Mesenchymal stem cell (in vitro differentiated cells and primary cell): ENCODE results near the gene AZU1.

Experiments
- DNase-seq: peaks from one replicate; pipeline ENCODE4 v3.0.0-alpha.2; 2013
- H2AFZ ChIP-seq: one replicate; pipeline ENCODE4 v1.6.1; 2013; ENCODE audit warnings: low read depth, mild to moderate bottlenecking, control low read depth, inconsistent platforms, low read length, moderate library complexity
- H2AK5ac ChIP-seq: 2 replicates; pipeline ENCODE4 v1.6.1; 2013; ENCODE audit warnings: low read length, moderate library complexity, mild to moderate bottlenecking, inconsistent platforms; ENCODE audit not compliant: severe bottlenecking
- H2BK120ac ChIP-seq: one replicate; pipeline ENCODE4 v1.6.1; 2013; ENCODE audit warnings: low read depth, mild to moderate bottlenecking, inconsistent platforms, low read length, moderate library complexity
- H2BK12ac ChIP-seq, 2 experiments: one replicate each; pipeline ENCODE4 v1.6.1; 2013; ENCODE audit warnings: inconsistent platforms in 2 of 2, low read length in 2 of 2, mild to moderate bottlenecking in 2 of 2, moderate library complexity in 2 of 2, control low read depth in 1 of 2
- H2BK15ac ChIP-seq: one replicate; pipeline ENCODE4 v1.6.1; 2013; ENCODE audit warnings: mild to moderate bottlenecking, low read depth, inconsistent platforms; ENCODE audit not compliant: poor library complexity, severe bottlenecking
- H2BK5ac ChIP-seq: 2 replicates; pipeline ENCODE4 v1.6.1; 2013; ENCODE audit warnings: low read depth, mild to moderate bottlenecking, low read length, control low read depth, inconsistent platforms; ENCODE audit not compliant: poor library complexity, severe bottlenecking
- H3K14ac ChIP-seq, 2 experiments: one replicate each; pipeline ENCODE4 v1.6.1; 2013; ENCODE audit warnings: inconsistent platforms in 2 of 2, low read length in 2 of 2, control low read depth in 1 of 2, mild to moderate bottlenecking in 1 of 2, moderate library complexity in 1 of 2
- H3K18ac ChIP-seq, 2 experiments: one replicate each; pipeline ENCODE4 v1.6.1; 2013; ENCODE audit warnings: inconsistent platforms in 2 of 2, low read length in 2 of 2, control low read depth in 1 of 2, low read depth in 1 of 2, mild to moderate bottlenecking in 1 of 2
- H3K23ac ChIP-seq, 2 experiments: one replicate each; pipeline ENCODE4 v1.6.1; 2013; ENCODE audit warnings: inconsistent platforms in 2 of 2, low read length in 2 of 2, mild to moderate bottlenecking in 2 of 2, moderate library complexity in 2 of 2, control low read depth in 1 of 2
- H3K27ac ChIP-seq: 2 replicates; pipeline ENCODE4 v1.5.1; 2013; ENCODE audit warnings: mild to moderate bottlenecking, moderate library complexity, low read length, control low read depth, inconsistent platforms; ENCODE audit not compliant: poor library complexity, severe bottlenecking
- H3K27me3 ChIP-seq, 2 experiments: 2 replicates each; pipeline versions ENCODE4 v1.6.1 to v1.7.0; 2013; ENCODE audit warnings: low read length in 2 of 2, mild to moderate bottlenecking in 2 of 2, moderate library complexity in 2 of 2, control low read depth in 1 of 2, inconsistent platforms in 1 of 2; ENCODE audit not compliant: control insufficient read depth in 1 of 2, insufficient read depth in 1 of 2
- H3K36me3 ChIP-seq, 2 experiments: 2 replicates each; pipeline versions ENCODE4 v1.6.1 to v1.7.0; 2013; ENCODE audit warnings: low read length in 2 of 2, control low read depth in 1 of 2, inconsistent platforms in 1 of 2, low read depth in 1 of 2, mild to moderate bottlenecking in 1 of 2; ENCODE audit not compliant: insufficient read depth in 2 of 2, control insufficient read depth in 1 of 2
- H3K4ac ChIP-seq, 2 experiments: one replicate each; pipeline ENCODE4 v1.6.1; 2013; ENCODE audit warnings: inconsistent platforms in 2 of 2, low read length in 2 of 2, mild to moderate bottlenecking in 2 of 2, moderate library complexity in 2 of 2, control low read depth in 1 of 2, low read depth in 1 of 2
- H3K4me1 ChIP-seq: 2 replicates; pipeline ENCODE4 v1.6.1; 2013; ENCODE audit warnings: low read depth, low read length, control low read depth; ENCODE audit not compliant: control insufficient read depth, insufficient read depth
- H3K4me2 ChIP-seq: 2 replicates; pipeline ENCODE4 v1.6.1; 2013; ENCODE audit warnings: low read length, mild to moderate bottlenecking, inconsistent platforms; ENCODE audit not compliant: poor library complexity, severe bottlenecking
- H3K4me3 ChIP-seq, 2 experiments: 2 replicates each; pipeline versions ENCODE4 v1.5.1 to v1.7.0; 2013; ENCODE audit warnings: low read length in 2 of 2, mild to moderate bottlenecking in 2 of 2, control low read depth in 1 of 2, low read depth in 1 of 2; ENCODE audit not compliant: insufficient read depth in 1 of 2
- H3K79me1 ChIP-seq: replicated peaks from 2 replicates; pipeline ENCODE4 v1.6.1; 2013; ENCODE audit warnings: mild to moderate bottlenecking, control low read depth, low read length, inconsistent platforms; ENCODE audit not compliant: poor library complexity, severe bottlenecking
- H3K9ac ChIP-seq: 2 replicates; pipeline ENCODE4 v1.7.0; 2013; ENCODE audit warnings: mild to moderate bottlenecking, low read length, moderate library complexity
- H3K9me3 ChIP-seq: 2 replicates; pipeline ENCODE4 v1.7.0; 2013; ENCODE audit warnings: mild to moderate bottlenecking, low read length; ENCODE audit not compliant: control insufficient read depth
- H4K8ac ChIP-seq: one replicate; pipeline ENCODE4 v1.6.1; 2013; ENCODE audit warnings: inconsistent platforms, mild to moderate bottlenecking, low read length, moderate library complexity
- H4K91ac ChIP-seq: one replicate; pipeline ENCODE4 v1.6.1; 2013; ENCODE audit warnings: mild to moderate bottlenecking, low read length, inconsistent platforms
- WGBS: methylation state at CpG from one replicate; pipeline ENCODE4 v1.1.7; 2013; ENCODE audit warnings: mixed read lengths; 5-methylcytosine and 5-hydroxymethylcytosine counted together

The AZU1 gene

DNA sequence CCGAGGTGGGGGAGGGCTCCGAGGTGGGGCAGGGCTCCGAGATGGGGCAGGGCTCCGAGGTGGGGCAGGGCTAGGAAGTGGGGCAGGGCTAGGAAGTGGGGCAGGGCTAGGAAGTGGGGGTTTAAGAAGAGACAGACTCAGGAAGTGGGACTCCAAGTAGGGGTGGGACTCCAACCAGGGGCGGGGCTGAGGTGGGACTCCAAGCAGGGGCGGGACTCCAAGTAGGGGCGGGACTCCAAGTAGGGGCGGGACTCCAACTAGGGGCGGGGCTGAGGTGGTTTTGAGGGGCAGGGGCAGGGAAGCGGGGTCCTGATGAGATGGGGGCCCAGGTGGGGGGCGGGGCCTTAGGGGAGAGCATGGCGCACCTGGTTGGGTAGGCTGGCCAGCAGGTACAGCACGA lies 45.4 kb downstream of the AZU1 start:
- Histone ChIP-seq H3K23ac (no peak overlapping the region), H3K36me3 (peaks cover 32 to 82% of the 10 kb centered on the region in 2 experiments), H2BK12ac (no peak overlapping the region), H3K79me1 (peaks cover 6% of the 10 kb centered on the region), H3K18ac (no peak overlapping the region), H4K8ac (no peak overlapping the region), H3K27ac (no peak overlapping the region), H3K4me1 (peaks cover 47% of the 10 kb centered on the region), H3K27me3 (no peaks in the 10 kb centered on the region), H2AK5ac (no peak overlapping the region), H3K4ac (no peak overlapping the region), H3K9me3 (no peaks in the 10 kb centered on the region), H2BK5ac (no peak overlapping the region), H3K9ac (no peak overlapping the region), H3K4me3 (no peak overlapping the region), H4K91ac (no peak overlapping the region), H2BK120ac (no peak overlapping the region), H2AFZ (no peak overlapping the region), H3K14ac (no peak overlapping the region), H2BK15ac (no peak overlapping the region), H3K4me2 (no peak overlapping the region)
- 89% methylated on average over 9 of the region's 13 CpGs for WGBS
- DNase-seq = peak; percentile 51

- Histone ChIP-seq H2BK120ac (no peak overlapping the region), H3K14ac (no peak overlapping the region), H3K36me3 (peaks cover 27 to 81% of the 10 kb centered on the region in 2 experiments), H3K4me1 (peaks cover 44% of the 10 kb centered on the region), H4K8ac (no peak overlapping the region), H3K27me3 (no peaks in the 10 kb centered on the region), H3K23ac (no peak overlapping the region), H3K9me3 (no peaks in the 10 kb centered on the region), H3K18ac (no peak overlapping the region), H2AFZ (no peak overlapping the region), H2AK5ac (no peak overlapping the region), H3K27ac (no peak overlapping the region), H3K4me3 (no peak overlapping the region), H3K4ac (no peak overlapping the region), H2BK15ac (no peak overlapping the region), H2BK12ac (no peak overlapping the region), H3K79me1 (peaks cover 2% of the 10 kb centered on the region), H3K9ac (no peak overlapping the region), H2BK5ac (no peak overlapping the region), H4K91ac (peak overlapping the region; percentile 53), H3K4me2 (no peak overlapping the region)
- 96% methylated on average over 22 of the region's 22 CpGs for WGBS
- no peak for DNase-seq
Observed at GRCh38 chr19:873561-874041, 46.0 kb downstream of the AZU1 start.

GRCh38 chr19:875265-875879 lies 47.7 kb downstream of the AZU1 start:
- 96% methylated on average over 28 of the region's 28 CpGs for WGBS
- Histone ChIP-seq H3K4ac (no peak overlapping the region), H3K18ac (no peak overlapping the region), H2AK5ac (no peak overlapping the region), H3K4me3 (no peak overlapping the region), H3K9ac (no peak overlapping the region), H3K9me3 (no peaks in the 10 kb centered on the region), H2AFZ (no peak overlapping the region), H3K4me1 (peaks cover 31% of the 10 kb centered on the region), H2BK120ac (no peak overlapping the region), H2BK12ac (no peak overlapping the region), H3K27me3 (no peaks in the 10 kb centered on the region), H3K4me2 (no peak overlapping the region), H3K27ac (no peak overlapping the region), H2BK15ac (no peak overlapping the region), H4K91ac (no peak overlapping the region), H2BK5ac (no peak overlapping the region), H3K36me3 (peaks cover 30 to 90% of the 10 kb centered on the region in 2 experiments), H3K23ac (no peak overlapping the region), H3K79me1 (peaks cover 9% of the 10 kb centered on the region), H3K14ac (no peak overlapping the region), H4K8ac (no peak overlapping the region)
- DNase-seq = no peak

- peaks cover 25% of the 10 kb centered on the region for H3K4me1 ChIP-seq
- WGBS = 88% methylated on average over 18 of the region's 18 CpGs
- H4K8ac ChIP-seq = no peak overlapping the region
- no peak overlapping the region for H4K91ac ChIP-seq
- no peaks in the 10 kb centered on the region for H3K27me3 ChIP-seq
- H2BK5ac ChIP-seq = no peak overlapping the region
- no peak overlapping the region for H2BK120ac ChIP-seq
- H3K9me3 ChIP-seq = no peaks in the 10 kb centered on the region
- H3K79me1 ChIP-seq = peaks cover 9% of the 10 kb centered on the region
- H2BK15ac ChIP-seq = no peak overlapping the region
- no peak overlapping the region for H3K4me2 ChIP-seq
- H3K27ac ChIP-seq = no peak overlapping the region
- H3K4ac ChIP-seq = no peak overlapping the region
- no peak overlapping the region for H3K9ac ChIP-seq
- no peak overlapping the region for H3K14ac ChIP-seq
- H2AFZ ChIP-seq = no peak overlapping the region
- H2BK12ac ChIP-seq = no peak overlapping the region
- DNase-seq = no peak
- no peak overlapping the region for H2AK5ac ChIP-seq
- peaks cover 34 to 88% of the 10 kb centered on the region in 2 experiments for H3K36me3 ChIP-seq
- H3K18ac ChIP-seq = no peak overlapping the region
- no peak overlapping the region for H3K4me3 ChIP-seq
- H3K23ac ChIP-seq = no peak overlapping the region
Observed at GRCh38 chr19:876089-876488, 48.5 kb downstream of the AZU1 start.
